Liver (tissue), 10 donors: ENCODE results near the gene TCF7L1. TPM values are rescaled to one million over a fixed set of nuclear protein-coding genes. Genes with fewer than 3 reads are reported as not detected.

Source experiments
- DNase-seq: peaks from one replicate; pipeline ENCODE4 v3.0.0-alpha.2; 2017; ENCODE audit warnings: low spot score
- H3K27ac ChIP-seq, 2 donors: one replicate each; pipeline ENCODE4 v1.7.0; 2013; ENCODE audit warnings: inconsistent platforms in 2 of 2, low read length in 2 of 2, control low read depth in 1 of 2, low read depth in 1 of 2, mild to moderate bottlenecking in 1 of 2
- H3K27me3 ChIP-seq, 4 donors: one replicate each; pipeline versions ENCODE4 v1.6.1 to v1.7.0; 2013; ENCODE audit warnings: low read length in 3 of 4, inconsistent platforms in 1 of 4, mild to moderate bottlenecking in 1 of 4, moderate library complexity in 1 of 4; ENCODE audit not compliant: control insufficient read depth in 4 of 4, insufficient read depth in 4 of 4
- H3K36me3 ChIP-seq, 4 donors: one replicate each; pipeline versions ENCODE4 v1.6.1 to v1.7.0; 2013; ENCODE audit warnings: low read length in 3 of 4, mild to moderate bottlenecking in 3 of 4, low read depth in 1 of 4, moderate library complexity in 1 of 4; ENCODE audit not compliant: control insufficient read depth in 4 of 4, insufficient read depth in 3 of 4
- H3K4me1 ChIP-seq, 4 donors: one replicate each; pipeline versions ENCODE4 v1.6.1 to v1.7.0; 2013; ENCODE audit warnings: low read length in 3 of 4, mild to moderate bottlenecking in 3 of 4, moderate library complexity in 1 of 4; ENCODE audit not compliant: control insufficient read depth in 4 of 4, insufficient read depth in 4 of 4
- H3K4me3 ChIP-seq, 3 donors: one replicate each; pipeline versions ENCODE4 v1.6.1 to v1.7.0; 2013; ENCODE audit warnings: low read length in 3 of 3, control low read depth in 1 of 3, low read depth in 1 of 3, mild to moderate bottlenecking in 1 of 3
- H3K9ac ChIP-seq, 2 donors: one replicate each; pipeline ENCODE4 v1.7.0; 2013; ENCODE audit warnings: low read length in 2 of 2, mild to moderate bottlenecking in 2 of 2, moderate library complexity in 2 of 2, control low read depth in 1 of 2, low read depth in 1 of 2
- H3K9me3 ChIP-seq, 4 donors: one replicate each; pipeline versions ENCODE4 v1.6.1 to v1.7.0; 2013; ENCODE audit warnings: low read length in 3 of 4; ENCODE audit not compliant: control insufficient read depth in 4 of 4
- ATF3 ChIP-seq: IDR thresholded peaks from 2 replicates; pipeline ENCODE4 v1.6.1; 2016; ENCODE audit warnings: antibody characterized with exemption
- CTCF ChIP-seq: fragments of 150-350 bp; IDR thresholded peaks from 2 replicates; pipeline ENCODE4 v1.5.1; 2017; ENCODE audit warnings: improper control_type of control experiment, low read depth, low read length; ENCODE audit not compliant: missing input control
- EGR1 ChIP-seq, 2 donors: IDR thresholded peaks; 2 replicates each; pipeline ENCODE4 v1.6.1; 2016 to 2018; ENCODE audit warnings: antibody characterized with exemption in 2 of 2, low read depth in 2 of 2
- FOXA2 ChIP-seq: IDR thresholded peaks from 2 replicates; pipeline ENCODE4 v1.6.1; 2016; ENCODE audit warnings: antibody characterized with exemption
- GABPA ChIP-seq, 2 donors: IDR thresholded peaks in 1 of 2; conservative IDR thresholded peaks in 1 of 2; 2 replicates each; pipeline ENCODE4 v1.6.1; 2016; ENCODE audit warnings: antibody characterized with exemption in 2 of 2, mild to moderate bottlenecking in 1 of 2, moderate library complexity in 1 of 2
- HNF4A ChIP-seq, 2 donors: conservative IDR thresholded peaks; 2 replicates each; pipeline ENCODE4 v1.6.1; 2016; ENCODE audit warnings: antibody characterized with exemption in 2 of 2, mild to moderate bottlenecking in 2 of 2
- NR2F2 ChIP-seq: IDR thresholded peaks from 2 replicates; pipeline ENCODE4 v1.6.1; 2016; ENCODE audit warnings: antibody characterized with exemption
- RAD21 ChIP-seq, 2 donors: IDR thresholded peaks; 2 replicates each; pipeline ENCODE4 v1.6.1; 2016; ENCODE audit warnings: antibody characterized with exemption in 2 of 2, mild to moderate bottlenecking in 2 of 2
- RXRA ChIP-seq, 2 donors: IDR thresholded peaks; 2 replicates each; pipeline ENCODE4 v1.6.1; 2017 to 2018; ENCODE audit warnings: antibody characterized with exemption in 2 of 2, mild to moderate bottlenecking in 1 of 2
- SP1 ChIP-seq: IDR thresholded peaks from 2 replicates; pipeline ENCODE4 v1.6.1; 2018; ENCODE audit warnings: antibody characterized with exemption, mild to moderate bottlenecking
- TAF1 ChIP-seq: conservative IDR thresholded peaks from 2 replicates; pipeline ENCODE4 v1.6.1; 2016; ENCODE audit warnings: antibody characterized with exemption, mild to moderate bottlenecking
- YY1 ChIP-seq: IDR thresholded peaks from 2 replicates; pipeline ENCODE4 v1.6.1; 2016; ENCODE audit warnings: antibody characterized with exemption, mild to moderate bottlenecking
- WGBS: extraction: QIAGEN DNeasy Blood & Tissue Kit; methylation state at CpG from one replicate; pipeline ENCODE4 v1.1.7; 2013; 5-methylcytosine and 5-hydroxymethylcytosine counted together
- polyA plus RNA-seq, 2 donors: library from polyadenylated mRNA; stranded (reverse) in 1 of 2; unstranded in 1 of 2; fragments of 200-250 nt in 1 of 2; fragments of >200 nt in 1 of 2; fragmentation: Nextera tagmentation in 1 of 2; extraction: Ambion mirVana in 1 of 2; gene quantifications; one replicate each; pipeline versions ENCODE4 v1.2.1 to v1.2.3, GENCODE V29; 2013 to 2015
- small RNA-seq: library from RNA; depleted of rRNA; stranded (forward); fragments of <200 nt; gene quantifications from one replicate; pipeline ENCODE3, GENCODE V24; 2014
- total RNA-seq, 2 donors: library from RNA; depleted of rRNA; stranded (reverse); fragments of >200 nt; gene quantifications; one replicate each; pipeline ENCODE4 v1.2.3, GENCODE V29; 2014
- TF ChIP-seq, protein P1 (sequence below): IDR thresholded peaks from 2 replicates; pipeline ENCODE4 v1.6.1; 2016; ENCODE audit warnings: antibody characterized with exemption
- TF ChIP-seq, protein P2 (sequence below): IDR thresholded peaks from 2 replicates; pipeline ENCODE4 v1.6.1; 2016; ENCODE audit warnings: antibody characterized with exemption, mild to moderate bottlenecking
- TF ChIP-seq, protein P3 (sequence below): IDR thresholded peaks from 2 replicates; pipeline ENCODE4 v1.6.1; 2016; ENCODE audit warnings: antibody characterized with exemption
- donor health status: healthy.
- donor health status: healthy.
- donor health status: healthy.
- donor health status: healthy.
- donor health status: healthy.

The TCF7L1 gene
- total and polyA plus RNA-seq, 4 donors = 1.6 to 6.0 (median 4.8) TPM

GRCh38 chr2:85357736-85358135 is 224.5 kb downstream of the TCF7L1 start:
- Histone ChIP-seq H3K27me3 (no peaks in the 10 kb centered on the region), H3K4me3 (no peak overlapping the region), H3K36me3 (peaks cover 0 to 14% (median 7%) of the 10 kb centered on the region in 4 donors), H3K4me1 (peaks cover 6 to 22% (median 16%) of the 10 kb centered on the region in 4 donors), H3K9me3 (no peaks in the 10 kb centered on the region), H3K9ac (no peak overlapping the region), H3K27ac (no peak overlapping the region)
- 95% methylated on average over 3 of the region's 3 CpGs for WGBS
- TF ChIP-seq GABPA (IDR thresholded peaks at IDR 0.05 in 1 of 2, conservative IDR thresholded peaks at IDR 0.05 in 1 of 2) = no peak
- TF ChIP-seq CTCF = no peak
- TF ChIP-seq, protein P1, sequence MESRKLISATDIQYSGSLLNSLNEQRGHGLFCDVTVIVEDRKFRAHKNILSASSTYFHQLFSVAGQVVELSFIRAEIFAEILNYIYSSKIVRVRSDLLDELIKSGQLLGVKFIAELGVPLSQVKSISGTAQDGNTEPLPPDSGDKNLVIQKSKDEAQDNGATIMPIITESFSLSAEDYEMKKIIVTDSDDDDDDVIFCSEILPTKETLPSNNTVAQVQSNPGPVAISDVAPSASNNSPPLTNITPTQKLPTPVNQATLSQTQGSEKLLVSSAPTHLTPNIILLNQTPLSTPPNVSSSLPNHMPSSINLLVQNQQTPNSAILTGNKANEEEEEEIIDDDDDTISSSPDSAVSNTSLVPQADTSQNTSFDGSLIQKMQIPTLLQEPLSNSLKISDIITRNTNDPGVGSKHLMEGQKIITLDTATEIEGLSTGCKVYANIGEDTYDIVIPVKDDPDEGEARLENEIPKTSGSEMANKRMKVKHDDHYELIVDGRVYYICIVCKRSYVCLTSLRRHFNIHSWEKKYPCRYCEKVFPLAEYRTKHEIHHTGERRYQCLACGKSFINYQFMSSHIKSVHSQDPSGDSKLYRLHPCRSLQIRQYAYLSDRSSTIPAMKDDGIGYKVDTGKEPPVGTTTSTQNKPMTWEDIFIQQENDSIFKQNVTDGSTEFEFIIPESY = no peak
- no peak for TF ChIP-seq HNF4A (conservative IDR thresholded peaks at IDR 0.05)
- no peak for TF ChIP-seq EGR1 (IDR thresholded peaks at IDR 0.05; ENCODE audit: low read depth in 2 of 2)
- TF ChIP-seq TAF1 = no peak
- TF ChIP-seq, protein P2, sequence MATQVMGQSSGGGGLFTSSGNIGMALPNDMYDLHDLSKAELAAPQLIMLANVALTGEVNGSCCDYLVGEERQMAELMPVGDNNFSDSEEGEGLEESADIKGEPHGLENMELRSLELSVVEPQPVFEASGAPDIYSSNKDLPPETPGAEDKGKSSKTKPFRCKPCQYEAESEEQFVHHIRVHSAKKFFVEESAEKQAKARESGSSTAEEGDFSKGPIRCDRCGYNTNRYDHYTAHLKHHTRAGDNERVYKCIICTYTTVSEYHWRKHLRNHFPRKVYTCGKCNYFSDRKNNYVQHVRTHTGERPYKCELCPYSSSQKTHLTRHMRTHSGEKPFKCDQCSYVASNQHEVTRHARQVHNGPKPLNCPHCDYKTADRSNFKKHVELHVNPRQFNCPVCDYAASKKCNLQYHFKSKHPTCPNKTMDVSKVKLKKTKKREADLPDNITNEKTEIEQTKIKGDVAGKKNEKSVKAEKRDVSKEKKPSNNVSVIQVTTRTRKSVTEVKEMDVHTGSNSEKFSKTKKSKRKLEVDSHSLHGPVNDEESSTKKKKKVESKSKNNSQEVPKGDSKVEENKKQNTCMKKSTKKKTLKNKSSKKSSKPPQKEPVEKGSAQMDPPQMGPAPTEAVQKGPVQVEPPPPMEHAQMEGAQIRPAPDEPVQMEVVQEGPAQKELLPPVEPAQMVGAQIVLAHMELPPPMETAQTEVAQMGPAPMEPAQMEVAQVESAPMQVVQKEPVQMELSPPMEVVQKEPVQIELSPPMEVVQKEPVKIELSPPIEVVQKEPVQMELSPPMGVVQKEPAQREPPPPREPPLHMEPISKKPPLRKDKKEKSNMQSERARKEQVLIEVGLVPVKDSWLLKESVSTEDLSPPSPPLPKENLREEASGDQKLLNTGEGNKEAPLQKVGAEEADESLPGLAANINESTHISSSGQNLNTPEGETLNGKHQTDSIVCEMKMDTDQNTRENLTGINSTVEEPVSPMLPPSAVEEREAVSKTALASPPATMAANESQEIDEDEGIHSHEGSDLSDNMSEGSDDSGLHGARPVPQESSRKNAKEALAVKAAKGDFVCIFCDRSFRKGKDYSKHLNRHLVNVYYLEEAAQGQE = no peak
- TF ChIP-seq, protein P3, sequence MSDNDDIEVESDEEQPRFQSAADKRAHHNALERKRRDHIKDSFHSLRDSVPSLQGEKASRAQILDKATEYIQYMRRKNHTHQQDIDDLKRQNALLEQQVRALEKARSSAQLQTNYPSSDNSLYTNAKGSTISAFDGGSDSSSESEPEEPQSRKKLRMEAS = no peak
- no peak for TF ChIP-seq RXRA (IDR thresholded peaks at IDR 0.05)
- TF ChIP-seq NR2F2 = no peak
- no peak for TF ChIP-seq SP1
- TF ChIP-seq ATF3 = no peak
- TF ChIP-seq RAD21 (IDR thresholded peaks at IDR 0.05) = no peak
- TF ChIP-seq FOXA2 = no peak
- TF ChIP-seq YY1 = no peak
- no peak for DNase-seq

Small RNAs within 50 kb of the gene (small RNA-seq; reads per million reads assigned to genes)
- gene AC093162.1 (not detected), gene RF00019 (not detected), gene RNU6-674P (not detected)

Other genes with a start within 250 kb of the TCF7L1 start
- gene TMSB10, start 227.7 kb upstream of the TCF7L1 start, total RNA-seq = 100 to 1,000 TPM; 283 to 518 TPM
- 100 to 1,000 TPM; 225 to 230 TPM for gene TMSB10, start 227.7 kb upstream of the TCF7L1 start, polyA plus RNA-seq
- gene KCMF1, start 162.2 kb upstream of the TCF7L1 start, total RNA-seq = 10 to 100 TPM; 25.5 to 45.4 TPM
- gene KCMF1, start 162.2 kb upstream of the TCF7L1 start, polyA plus RNA-seq = 10 to 100 TPM; 10.5 to 20.7 TPM
- 100 to 1,000 TPM in 1 of 2 donors, 10 to 100 TPM in 1; 68.8 to 114 TPM for gene TGOLN2, start 194.6 kb downstream of the TCF7L1 start, total RNA-seq
- 10 to 100 TPM; 56.7 to 66.3 TPM for gene TGOLN2, start 194.6 kb downstream of the TCF7L1 start, polyA plus RNA-seq
- 100 to 1,000 TPM in 1 of 2 donors, 10 to 100 TPM in 1; 58.5 to 101 TPM for gene RETSAT, start 221.1 kb downstream of the TCF7L1 start, total RNA-seq
- 10 to 100 TPM; 22.8 to 82.9 TPM for gene RETSAT, start 221.1 kb downstream of the TCF7L1 start, polyA plus RNA-seq
- 10 to 100 TPM in 1 of 2 donors, 1 to 10 TPM in 1; 5.5 to 15.8 TPM for gene ELMOD3, start 221.4 kb downstream of the TCF7L1 start, total RNA-seq
- 1 to 10 TPM; 6.3 to 9.7 TPM for gene ELMOD3, start 221.4 kb downstream of the TCF7L1 start, polyA plus RNA-seq